HepG2 (cell line): ENCODE measurements around the gene TANGO2. TPM values are rescaled to one million over a fixed set of nuclear protein-coding genes. Genes with fewer than 3 reads are reported as not detected.

Experiments used
- ATRX ChIP-seq: sonication (generic); formaldehyde crosslinking; IDR thresholded peaks from 2 replicates; pipeline ENCODE4 v1.4.0; 2020; ENCODE audit warnings: missing genetic modification reagents, borderline replicate concordance
- CBX2 ChIP-seq, 2 experiments: fragments of 200-600 bp in 1 of 2; sonication (generic); formaldehyde crosslinking in 1 of 2; IDR thresholded peaks; 2 replicates each; pipeline versions ENCODE4 v1.7.0 to v1.8.1; 2018 to 2022; ENCODE audit warnings: low read depth in 2 of 2, low read length in 1 of 2, mild to moderate bottlenecking in 1 of 2, missing genetic modification reagents in 1 of 2
- CSRNP1 ChIP-seq: sonication (generic); formaldehyde crosslinking; IDR thresholded peaks from 2 replicates; pipeline ENCODE4 v1.8.1; 2023; ENCODE audit warnings: mild to moderate bottlenecking, missing genetic modification reagents
- FOXP1 ChIP-seq, 2 experiments: fragments of 450-650 bp in 1 of 2; IDR thresholded peaks; 2 replicates each; pipeline ENCODE4 v1.6.1; 2017 to 2018; ENCODE audit warnings: antibody characterized with exemption in 1 of 2
- HIVEP1 ChIP-seq: sonication (generic); formaldehyde crosslinking; IDR thresholded peaks from 2 replicates; pipeline ENCODE4 v1.4.0; 2020; ENCODE audit warnings: mild to moderate bottlenecking, missing genetic modification reagents
- HMG20A ChIP-seq: IDR thresholded peaks from 2 replicates; pipeline ENCODE4 v1.6.1; 2016; ENCODE audit warnings: borderline replicate concordance
- MZF1 ChIP-seq: sonication (generic); formaldehyde crosslinking; IDR thresholded peaks from 2 replicates; pipeline ENCODE4 v1.8.1; 2023; ENCODE audit warnings: mild to moderate bottlenecking, missing genetic modification reagents, borderline replicate concordance
- XRCC5 ChIP-seq: fragments of 200-400 bp; formaldehyde crosslinking; optimal IDR thresholded peaks from 2 replicates; pipeline ENCODE3; 2017; ENCODE audit warnings: mild to moderate bottlenecking, low read length
- ZNF3 ChIP-seq: IDR thresholded peaks from 2 replicates; pipeline ENCODE4 v1.7.0; 2017; ENCODE audit warnings: inconsistent platforms
- ZNF326 ChIP-seq: sonication (generic); formaldehyde crosslinking; IDR thresholded peaks from 2 replicates; pipeline ENCODE4 v1.4.0; 2020; ENCODE audit warnings: missing genetic modification reagents, borderline replicate concordance
- ZNF644 ChIP-seq: IDR thresholded peaks from 2 replicates; pipeline ENCODE4 v1.6.1; 2016; ENCODE audit warnings: low read depth
- ZNF773 ChIP-seq: sonication (generic); formaldehyde crosslinking; IDR thresholded peaks from 2 replicates; pipeline ENCODE4 v1.4.0; 2020; ENCODE audit warnings: missing genetic modification reagents, borderline replicate concordance
- polyA plus RNA-seq, 8 experiments: library from polyadenylated mRNA; depleted of rRNA in 3 of 8; stranded (reverse) in 7 of 8; unstranded in 1 of 8; fragments of >200 nt; fragmentation: Illumina TruSeq in 4 of 8; extraction: Trizol in 4 of 8; gene quantifications; 2 replicates each; pipeline versions ENCODE4 v1.2.1 to v1.2.3, GENCODE V29; 2011 to 2016; ENCODE audit warnings: low read depth in 4 of 8, missing spikeins in 1 of 8, mixed read lengths in 1 of 8; ENCODE audit not compliant: insufficient read depth in 1 of 8
- total RNA-seq, 5 experiments: library from RNA; depleted of rRNA; stranded (reverse); fragments of >200 nt; fragmentation: Illumina TruSeq; extraction: Trizol; gene quantifications; 2 replicates each; pipeline ENCODE4 v1.2.3, GENCODE V29; 2016; ENCODE audit warnings: low read depth in 1 of 5
- TF ChIP-seq, protein P1 (sequence below): sonication (generic); formaldehyde crosslinking; conservative IDR thresholded peaks from 2 replicates; pipeline ENCODE4 v1.8.0; 2022; ENCODE audit warnings: low read depth, missing genetic modification reagents
- TF ChIP-seq, protein P2 (sequence below): IDR thresholded peaks from 2 replicates; pipeline ENCODE4 v1.6.1; 2012; ENCODE audit warnings: low read length, improper control_type of control experiment
- TF ChIP-seq, protein P3 (sequence below): sonication (generic); formaldehyde crosslinking; conservative IDR thresholded peaks from 2 replicates; pipeline ENCODE4 v1.8.0; 2022; ENCODE audit warnings: missing genetic modification reagents
- TF ChIP-seq, protein P4 (sequence below): sonication (generic); formaldehyde crosslinking; IDR thresholded peaks from 2 replicates; pipeline ENCODE4 v1.8.0; 2023; ENCODE audit warnings: mild to moderate bottlenecking, missing genetic modification reagents

TANGO2 gene
- total and polyA plus RNA-seq, 2 of the 13 experiments (the other 11 are each of a cell fraction or from before 2014, with no cell fraction given): 12.9 to 14.8 TPM

GRCh38 chr22:20010307-20011122 is 10.4 kb upstream of the TANGO2 start (continued):
- TF ChIP-seq CSRNP1 (CRISPR knock-in tag) (peak; percentile 43; the same call in 1 of the 2 replicates), ZNF644 (no peak), ZNF326 (no peak), FOXP1 (IDR thresholded peaks at IDR 0.05) (no peak), FOXP1 (CRISPR knock-in tag; IDR thresholded peaks at IDR 0.05) (0 out of 2 replicates have a peak, but pooled peaks have one; percentile 4), MZF1 (no peak), HMG20A (peak; percentile 47; the same call in 1 of the 2 replicates), ZNF773 (CRISPR knock-in tag) (no peak), CBX2 (IDR thresholded peaks at IDR 0.05; ENCODE audit: low read depth, low read length) (no peak), CBX2 (CRISPR knock-in tag; IDR thresholded peaks at IDR 0.05; ENCODE audit: low read depth) (no peak), ATRX (CRISPR knock-in tag) (no peak), HIVEP1 (no peak; the same call in 1 of the 2 replicates), XRCC5 (no peak), ZNF3 (CRISPR knock-in tag) (no peak)
- TF ChIP-seq, protein P1, sequence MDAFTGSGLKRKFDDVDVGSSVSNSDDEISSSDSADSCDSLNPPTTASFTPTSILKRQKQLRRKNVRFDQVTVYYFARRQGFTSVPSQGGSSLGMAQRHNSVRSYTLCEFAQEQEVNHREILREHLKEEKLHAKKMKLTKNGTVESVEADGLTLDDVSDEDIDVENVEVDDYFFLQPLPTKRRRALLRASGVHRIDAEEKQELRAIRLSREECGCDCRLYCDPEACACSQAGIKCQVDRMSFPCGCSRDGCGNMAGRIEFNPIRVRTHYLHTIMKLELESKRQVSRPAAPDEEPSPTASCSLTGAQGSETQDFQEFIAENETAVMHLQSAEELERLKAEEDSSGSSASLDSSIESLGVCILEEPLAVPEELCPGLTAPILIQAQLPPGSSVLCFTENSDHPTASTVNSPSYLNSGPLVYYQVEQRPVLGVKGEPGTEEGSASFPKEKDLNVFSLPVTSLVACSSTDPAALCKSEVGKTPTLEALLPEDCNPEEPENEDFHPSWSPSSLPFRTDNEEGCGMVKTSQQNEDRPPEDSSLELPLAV (CRISPR knock-in tag): no peak
- TF ChIP-seq, protein P2, sequence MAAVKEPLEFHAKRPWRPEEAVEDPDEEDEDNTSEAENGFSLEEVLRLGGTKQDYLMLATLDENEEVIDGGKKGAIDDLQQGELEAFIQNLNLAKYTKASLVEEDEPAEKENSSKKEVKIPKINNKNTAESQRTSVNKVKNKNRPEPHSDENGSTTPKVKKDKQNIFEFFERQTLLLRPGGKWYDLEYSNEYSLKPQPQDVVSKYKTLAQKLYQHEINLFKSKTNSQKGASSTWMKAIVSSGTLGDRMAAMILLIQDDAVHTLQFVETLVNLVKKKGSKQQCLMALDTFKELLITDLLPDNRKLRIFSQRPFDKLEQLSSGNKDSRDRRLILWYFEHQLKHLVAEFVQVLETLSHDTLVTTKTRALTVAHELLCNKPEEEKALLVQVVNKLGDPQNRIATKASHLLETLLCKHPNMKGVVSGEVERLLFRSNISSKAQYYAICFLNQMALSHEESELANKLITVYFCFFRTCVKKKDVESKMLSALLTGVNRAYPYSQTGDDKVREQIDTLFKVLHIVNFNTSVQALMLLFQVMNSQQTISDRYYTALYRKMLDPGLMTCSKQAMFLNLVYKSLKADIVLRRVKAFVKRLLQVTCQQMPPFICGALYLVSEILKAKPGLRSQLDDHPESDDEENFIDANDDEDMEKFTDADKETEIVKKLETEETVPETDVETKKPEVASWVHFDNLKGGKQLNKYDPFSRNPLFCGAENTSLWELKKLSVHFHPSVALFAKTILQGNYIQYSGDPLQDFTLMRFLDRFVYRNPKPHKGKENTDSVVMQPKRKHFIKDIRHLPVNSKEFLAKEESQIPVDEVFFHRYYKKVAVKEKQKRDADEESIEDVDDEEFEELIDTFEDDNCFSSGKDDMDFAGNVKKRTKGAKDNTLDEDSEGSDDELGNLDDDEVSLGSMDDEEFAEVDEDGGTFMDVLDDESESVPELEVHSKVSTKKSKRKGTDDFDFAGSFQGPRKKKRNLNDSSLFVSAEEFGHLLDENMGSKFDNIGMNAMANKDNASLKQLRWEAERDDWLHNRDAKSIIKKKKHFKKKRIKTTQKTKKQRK: no peak
- TF ChIP-seq, protein P3, sequence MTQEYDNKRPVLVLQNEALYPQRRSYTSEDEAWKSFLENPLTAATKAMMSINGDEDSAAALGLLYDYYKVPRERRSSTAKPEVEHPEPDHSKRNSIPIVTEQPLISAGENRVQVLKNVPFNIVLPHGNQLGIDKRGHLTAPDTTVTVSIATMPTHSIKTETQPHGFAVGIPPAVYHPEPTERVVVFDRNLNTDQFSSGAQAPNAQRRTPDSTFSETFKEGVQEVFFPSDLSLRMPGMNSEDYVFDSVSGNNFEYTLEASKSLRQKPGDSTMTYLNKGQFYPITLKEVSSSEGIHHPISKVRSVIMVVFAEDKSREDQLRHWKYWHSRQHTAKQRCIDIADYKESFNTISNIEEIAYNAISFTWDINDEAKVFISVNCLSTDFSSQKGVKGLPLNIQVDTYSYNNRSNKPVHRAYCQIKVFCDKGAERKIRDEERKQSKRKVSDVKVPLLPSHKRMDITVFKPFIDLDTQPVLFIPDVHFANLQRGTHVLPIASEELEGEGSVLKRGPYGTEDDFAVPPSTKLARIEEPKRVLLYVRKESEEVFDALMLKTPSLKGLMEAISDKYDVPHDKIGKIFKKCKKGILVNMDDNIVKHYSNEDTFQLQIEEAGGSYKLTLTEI: no peak
- TF ChIP-seq, protein P4, sequence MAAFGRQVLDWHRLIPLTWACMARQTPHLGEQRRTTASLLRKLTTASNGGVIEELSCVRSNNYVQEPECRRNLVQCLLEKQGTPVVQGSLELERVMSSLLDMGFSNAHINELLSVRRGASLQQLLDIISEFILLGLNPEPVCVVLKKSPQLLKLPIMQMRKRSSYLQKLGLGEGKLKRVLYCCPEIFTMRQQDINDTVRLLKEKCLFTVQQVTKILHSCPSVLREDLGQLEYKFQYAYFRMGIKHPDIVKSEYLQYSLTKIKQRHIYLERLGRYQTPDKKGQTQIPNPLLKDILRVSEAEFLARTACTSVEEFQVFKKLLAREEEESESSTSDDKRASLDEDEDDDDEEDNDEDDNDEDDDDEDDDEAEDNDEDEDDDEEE (CRISPR knock-in tag): no peak
